Tongue (tissue), 2 donors: ENCODE results near the gene KRT75. TPM values are rescaled to one million over a fixed set of nuclear protein-coding genes. Genes with fewer than 3 reads are reported as not detected.

Experiments
- DNase-seq: peaks from one replicate; pipeline ENCODE4 v3.0.0-alpha.2; 2015
- total RNA-seq: library from RNA; depleted of rRNA; stranded (reverse); fragments of >200 nt; gene quantifications from one replicate; pipeline ENCODE4 v1.2.3, GENCODE V29; 2014

Gene KRT75
- total RNA-seq, 1 donor from 2014 or later = 0.21 TPM

DNA sequence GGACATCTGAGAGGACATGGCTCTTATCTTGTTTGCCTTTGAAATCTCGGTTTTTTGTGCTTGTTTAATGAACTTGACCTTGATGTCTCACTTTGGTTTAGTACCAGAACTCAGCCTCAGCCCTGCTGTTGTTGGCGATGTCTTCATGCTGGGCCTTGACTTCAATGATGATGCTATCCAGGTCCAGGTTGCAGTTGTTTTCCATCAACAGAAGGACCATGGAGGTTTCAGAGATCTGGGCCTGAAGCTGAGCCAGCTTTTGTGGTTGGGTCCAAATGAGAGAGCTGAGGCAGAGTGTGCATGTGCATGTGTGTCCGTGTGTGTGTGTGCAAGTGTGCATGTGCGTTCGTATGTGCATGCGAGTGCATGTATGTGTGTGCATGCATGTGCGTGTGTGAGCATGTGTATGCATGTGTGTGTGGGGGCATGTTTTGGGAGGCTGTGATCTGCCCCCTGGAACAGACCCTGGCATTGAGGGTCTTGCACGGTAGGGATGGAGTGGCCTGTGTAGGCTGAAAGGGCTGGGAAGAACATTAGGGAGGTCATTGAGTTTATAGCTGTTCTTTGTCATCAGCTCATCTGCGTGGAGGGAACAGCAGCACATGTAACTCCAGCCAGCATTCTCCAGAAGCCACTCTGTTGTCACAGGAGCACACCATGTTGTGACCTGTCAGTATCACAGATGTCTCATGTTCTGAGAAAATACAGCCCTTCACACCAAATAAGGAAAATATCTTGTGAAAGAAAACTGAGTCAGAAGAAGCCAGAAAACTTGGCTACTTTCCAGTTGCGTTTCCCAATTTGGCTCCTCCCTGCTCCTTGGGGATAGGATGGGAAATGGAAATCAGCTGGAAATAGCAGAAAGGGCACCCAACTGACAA, 18.1 kb downstream of the KRT75 start:
- DNase-seq = peak; percentile 72

DNA sequence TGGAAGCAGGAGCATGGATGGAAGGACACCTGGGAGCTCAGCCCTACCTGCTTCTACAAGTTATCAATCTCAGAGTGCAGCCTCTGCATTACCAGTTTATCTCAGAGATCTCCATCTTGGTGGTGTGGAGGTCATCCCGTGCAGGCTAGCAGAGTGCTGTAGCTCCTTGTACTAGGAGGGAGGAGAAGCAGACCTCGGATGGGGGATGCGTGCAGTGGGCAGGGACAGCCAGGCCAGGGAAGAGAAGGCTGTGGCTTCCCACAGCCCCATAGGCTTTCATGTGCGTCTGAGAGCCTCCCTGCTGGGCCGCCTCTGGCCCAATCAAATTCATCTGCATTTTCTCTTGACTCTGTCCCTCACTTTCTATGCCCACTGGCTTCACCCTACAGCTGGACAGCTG, 19.2 kb downstream of the KRT75 start:
- DNase-seq = no peak

DNA sequence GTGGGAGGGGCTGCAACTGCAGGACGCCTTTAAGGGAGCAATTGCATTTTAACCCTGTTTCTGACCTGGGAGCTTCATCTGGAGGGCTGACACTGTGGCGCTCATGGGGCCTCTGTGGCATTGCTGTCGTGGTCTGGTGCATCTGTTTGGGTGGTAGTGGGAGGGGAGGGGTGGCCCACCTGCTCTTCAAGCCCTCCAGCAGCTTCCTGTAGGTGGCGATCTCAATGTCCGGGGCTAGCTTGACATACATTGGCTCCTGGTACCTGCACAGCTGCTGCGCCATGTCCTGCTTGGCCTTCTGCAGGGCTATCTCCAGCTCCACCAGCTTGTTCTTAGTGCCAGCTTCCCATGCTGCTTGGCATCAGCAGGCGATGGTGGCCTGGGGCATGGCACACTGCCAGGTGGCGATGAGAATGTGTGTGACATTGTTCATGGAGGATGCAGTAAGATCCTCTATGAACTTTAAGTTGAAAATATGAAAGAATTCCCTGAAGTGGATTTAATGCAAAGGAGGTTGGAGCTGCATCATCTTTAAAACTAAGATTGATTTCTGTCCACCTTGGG, 20.3 kb downstream of the KRT75 start:
- no peak for DNase-seq

DNA sequence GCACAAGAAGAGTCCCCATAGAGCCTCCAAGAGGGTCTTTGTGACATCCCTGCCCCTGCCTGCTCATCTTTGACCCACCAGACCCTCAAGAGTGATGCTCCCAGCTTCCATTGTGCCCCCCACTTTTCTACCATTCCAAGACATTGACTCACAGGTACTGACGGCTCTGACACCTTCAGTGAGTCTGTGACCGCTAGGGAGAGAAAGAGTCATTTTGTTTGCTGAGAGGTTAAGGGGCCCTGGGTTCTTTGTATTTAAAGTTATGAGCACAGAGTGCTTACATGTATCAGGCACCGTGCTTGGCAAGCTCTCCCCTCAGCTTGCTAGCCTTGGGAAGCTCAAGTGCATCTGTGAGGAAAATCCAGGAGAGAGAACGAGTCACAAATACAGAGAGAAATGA, 21.0 kb downstream of the KRT75 start:
- DNase-seq = no peak

DNA sequence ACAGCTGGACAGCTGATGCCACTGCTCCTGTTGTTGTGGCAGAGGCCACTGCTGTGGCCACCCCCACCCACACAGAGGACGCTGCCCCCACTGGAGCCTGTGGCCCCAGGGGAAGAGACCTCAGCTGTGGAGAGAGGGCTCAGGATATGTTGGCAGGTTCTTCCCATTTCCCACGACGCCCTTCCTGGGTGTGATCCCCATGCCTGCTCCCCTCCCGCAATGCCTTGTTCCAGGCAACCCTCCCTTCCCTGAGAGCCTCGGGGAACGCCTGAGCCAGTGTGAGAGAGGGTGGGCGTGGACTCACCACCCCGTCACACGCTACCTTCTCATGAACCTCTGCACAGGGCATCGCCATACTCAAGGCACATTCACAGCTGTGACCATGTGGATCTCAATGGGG, 22.4 kb downstream of the KRT75 start:
- no peak for DNase-seq

DNA sequence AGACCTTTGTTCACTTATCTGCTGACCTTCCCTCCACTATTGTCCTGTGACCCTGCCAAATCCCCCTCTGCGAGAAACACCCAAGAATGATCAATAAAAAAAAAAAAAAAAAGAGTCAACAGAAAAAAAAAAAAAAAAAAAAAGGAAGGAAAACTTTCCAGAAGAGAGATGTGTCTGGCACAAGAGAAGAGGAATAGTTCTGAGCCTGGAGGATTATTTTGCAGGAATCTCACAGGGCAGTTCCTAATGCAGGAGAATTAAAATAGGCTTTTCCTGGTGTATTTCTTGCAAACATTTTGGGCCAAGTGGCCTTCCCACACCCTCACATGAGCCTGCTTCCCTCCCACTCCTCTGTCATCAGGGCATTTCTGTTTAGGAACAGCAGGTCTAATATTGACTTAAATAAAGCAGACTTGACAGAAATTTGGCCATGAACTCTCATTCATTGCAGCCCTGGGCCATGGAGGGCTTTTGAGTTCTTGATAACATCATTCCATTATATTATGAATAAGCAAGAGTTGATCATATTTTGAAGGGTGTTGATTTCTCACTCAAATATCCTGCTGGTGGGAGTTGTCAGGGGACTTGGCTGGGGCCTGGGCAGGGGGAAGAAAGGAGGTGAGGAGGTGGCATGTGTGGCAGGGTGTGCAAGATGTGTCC, 23.5 kb downstream of the KRT75 start:
- DNase-seq = peak; percentile 38

DNA sequence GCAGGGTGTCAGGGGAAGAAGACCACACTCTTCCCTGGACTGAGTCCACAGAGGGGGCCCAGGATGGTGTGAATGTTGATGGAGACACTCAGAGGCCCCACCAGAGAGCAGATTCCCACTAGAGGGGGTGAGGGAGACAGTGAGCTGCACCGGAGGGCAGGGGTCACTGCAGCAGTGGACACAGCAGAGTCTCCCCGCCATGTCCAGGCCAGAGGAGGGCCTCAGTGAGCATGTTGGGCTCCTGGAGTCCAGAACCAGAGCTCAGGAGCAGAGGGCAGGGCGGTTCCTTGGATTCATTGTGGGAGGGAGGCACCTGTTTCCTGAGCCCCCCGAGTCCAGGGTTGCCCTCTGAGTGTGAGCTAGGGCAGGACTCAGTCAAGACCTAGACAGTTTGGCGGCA, 26.3 kb downstream of the KRT75 start:
- DNase-seq = no peak

DNA sequence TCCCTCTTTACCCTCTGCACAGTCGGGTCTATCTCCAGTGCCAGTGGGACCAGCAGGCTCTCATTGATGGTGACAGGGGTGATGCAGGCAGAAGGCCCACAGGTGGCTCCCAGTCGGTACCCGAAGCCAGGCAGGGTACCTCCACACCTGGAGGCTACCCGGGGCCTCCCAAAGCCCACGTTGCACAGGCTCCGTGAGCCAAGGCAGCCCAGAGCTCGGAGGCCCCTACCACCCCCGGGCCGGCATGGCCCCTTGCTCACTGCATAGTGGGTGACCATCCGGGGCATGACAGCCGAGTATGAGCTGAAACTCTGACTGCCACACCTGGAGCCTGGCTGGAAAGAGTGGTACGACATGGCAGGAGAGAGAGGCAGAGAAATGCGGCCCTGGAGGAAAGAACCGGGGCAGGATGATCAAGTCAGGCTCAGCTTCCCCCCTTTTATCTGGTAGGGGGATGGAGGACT, 28.2 kb downstream of the KRT75 start, which contains the start of gene KRT82:
KRT82 (minus strand) TSS at position 414 of the 464 bp plus-strand sequence; CDS start at position 356, 58 bp downstream.
- DNase-seq = no peak

DNA sequence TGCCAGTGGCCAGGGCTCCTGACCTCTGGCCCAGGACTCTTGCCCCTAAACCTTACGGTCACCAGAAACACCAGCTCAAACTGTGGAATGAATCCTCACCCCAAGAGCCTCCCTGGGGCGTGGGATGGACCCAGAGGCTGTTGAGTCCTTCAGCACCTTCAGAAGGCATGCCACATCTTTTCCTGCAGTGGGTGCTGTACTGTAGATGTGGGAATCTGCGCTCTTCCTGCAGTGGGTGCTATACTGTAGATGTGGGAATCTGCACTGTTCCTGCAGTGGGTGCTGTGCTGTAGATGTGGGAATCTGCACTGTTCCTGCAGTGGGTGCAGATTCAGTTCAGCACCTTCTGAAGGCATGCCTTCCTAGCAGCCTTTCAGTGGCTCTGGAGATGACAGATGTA, 29.2 kb downstream of the KRT75 start:
- DNase-seq = no peak

DNA sequence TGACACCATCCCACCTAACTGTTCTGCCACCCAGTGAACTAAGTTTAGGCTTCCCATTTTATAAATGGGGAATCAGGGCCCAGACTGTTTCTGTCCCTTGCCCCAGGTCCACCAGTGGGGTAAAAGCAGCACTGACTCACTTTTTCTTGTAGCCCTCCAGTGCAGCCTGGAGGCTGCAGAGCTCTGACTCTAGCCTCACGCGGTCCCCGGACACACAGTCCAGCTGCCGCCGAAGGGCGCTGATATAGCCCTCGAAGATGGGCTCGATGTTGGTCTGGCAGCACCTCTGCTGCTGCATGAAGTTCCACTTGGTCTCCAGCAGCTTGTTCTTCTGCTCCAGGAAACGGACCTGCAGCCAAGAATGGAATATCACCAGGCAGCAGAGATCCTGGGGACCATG, 30.6 kb downstream of the KRT75 start:
- no peak for DNase-seq

DNA sequence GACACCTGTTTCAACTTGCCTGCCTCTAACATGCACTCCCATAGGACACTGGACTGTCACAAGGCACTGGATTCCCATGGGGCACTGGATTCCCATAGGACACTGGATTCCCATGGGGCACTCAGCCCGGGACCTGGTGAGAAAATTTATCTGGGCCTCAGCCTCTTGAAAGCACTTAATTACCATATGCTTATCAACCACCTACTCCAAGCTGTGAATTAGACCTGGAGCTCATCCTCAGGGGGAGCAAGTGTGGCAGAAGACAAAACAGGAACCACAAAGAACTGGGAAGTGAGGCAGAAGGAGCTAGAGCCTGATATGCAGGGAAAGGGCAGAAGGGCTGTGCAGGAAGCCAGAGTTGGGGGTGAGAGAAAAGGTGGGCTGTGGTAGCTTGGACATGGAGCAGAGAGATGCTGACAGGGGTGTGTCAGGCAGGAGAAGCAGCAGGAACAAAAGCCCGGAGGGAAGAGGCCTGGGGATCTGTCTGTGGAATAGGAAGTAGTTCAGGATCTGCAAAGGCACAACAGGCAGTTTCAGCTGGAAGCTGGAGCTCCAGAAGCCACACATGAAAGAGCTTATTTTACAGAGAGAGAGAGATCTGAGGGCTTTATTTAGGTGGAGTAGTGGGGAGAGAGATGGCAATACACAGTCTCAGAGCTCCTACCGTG, 31.2 kb downstream of the KRT75 start:
- no peak for DNase-seq

DNA sequence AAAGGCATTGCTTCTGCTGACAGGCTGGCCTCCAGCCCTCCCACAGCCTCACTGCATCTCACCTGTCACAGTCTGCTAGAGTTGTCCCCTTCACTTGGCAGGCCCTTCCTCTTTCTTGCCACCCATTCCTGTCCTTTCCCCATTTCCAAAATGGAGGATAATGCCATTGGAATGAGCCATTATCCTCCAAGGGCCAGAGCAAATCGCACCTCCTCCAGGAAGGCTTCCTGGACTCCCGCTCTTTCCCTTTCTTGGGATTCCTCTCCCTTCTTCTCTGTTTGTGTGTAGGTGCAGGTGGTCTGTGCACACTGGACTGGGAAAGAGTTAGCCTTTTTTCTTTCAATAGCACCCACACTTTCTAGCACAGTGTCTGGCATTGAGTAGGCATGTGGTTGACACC, 31.8 kb downstream of the KRT75 start:
- DNase-seq = no peak

DNA sequence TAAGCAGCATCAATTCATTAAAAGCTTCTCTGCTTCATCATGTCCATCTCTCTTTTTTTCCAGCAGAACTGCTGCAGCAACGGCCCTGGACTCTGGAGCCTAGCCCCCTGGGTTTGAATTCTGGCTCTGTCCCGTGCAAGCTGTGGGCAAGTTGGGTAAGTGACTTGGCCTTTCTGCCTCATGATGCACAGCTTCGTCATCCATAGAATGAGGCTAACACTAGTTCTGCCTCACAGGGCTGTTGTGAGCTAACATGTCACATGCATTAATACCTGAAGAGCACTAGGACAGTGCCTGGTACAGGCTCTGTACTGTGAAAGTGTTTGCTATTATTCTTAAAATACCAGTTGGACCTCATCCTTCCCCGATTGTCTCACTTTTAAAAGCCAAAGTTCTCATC, 32.2 kb downstream of the KRT75 start:
- DNase-seq = no peak

DNA sequence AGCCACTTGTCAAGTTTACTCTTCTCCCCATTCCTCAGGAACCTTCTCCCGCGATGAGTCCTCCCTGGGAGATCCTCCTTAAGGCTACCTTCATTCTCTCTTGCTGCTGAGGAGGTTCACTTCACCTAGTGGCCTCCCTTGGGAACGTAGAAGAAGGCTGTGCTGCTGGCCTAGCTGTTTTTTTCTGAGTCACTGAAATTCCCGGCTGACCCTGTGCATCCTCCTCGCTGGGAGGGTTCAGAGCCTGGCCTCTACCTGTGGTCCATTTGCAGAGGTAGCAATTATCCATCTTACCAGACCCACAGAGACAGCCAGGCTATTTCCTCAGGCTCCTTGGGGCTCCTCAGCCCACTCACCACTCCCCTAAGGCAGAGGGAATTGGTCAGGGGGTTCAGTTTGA, 32.6 kb downstream of the KRT75 start:
- DNase-seq = no peak

DNA sequence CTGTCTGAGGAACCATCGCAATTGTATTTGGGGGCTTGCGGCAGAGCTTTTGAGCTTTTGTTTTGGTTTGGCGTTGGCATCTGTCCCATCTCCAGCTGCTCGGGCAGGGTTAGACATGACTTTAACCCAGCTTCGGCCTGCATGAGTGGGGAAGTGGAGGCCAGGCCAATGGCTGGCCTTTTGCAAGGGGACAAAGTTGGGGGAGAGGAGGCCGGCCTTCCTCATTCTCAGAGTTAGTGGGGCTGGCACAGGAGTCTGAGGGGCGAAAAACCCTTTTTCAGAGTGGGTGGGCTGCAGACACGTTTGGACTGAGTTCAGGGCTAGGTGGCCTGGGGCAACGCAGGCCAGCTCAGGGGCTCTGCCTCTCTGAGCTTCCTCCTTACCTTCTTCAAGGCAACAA, 33.3 kb downstream of the KRT75 start:
- no peak for DNase-seq

DNA sequence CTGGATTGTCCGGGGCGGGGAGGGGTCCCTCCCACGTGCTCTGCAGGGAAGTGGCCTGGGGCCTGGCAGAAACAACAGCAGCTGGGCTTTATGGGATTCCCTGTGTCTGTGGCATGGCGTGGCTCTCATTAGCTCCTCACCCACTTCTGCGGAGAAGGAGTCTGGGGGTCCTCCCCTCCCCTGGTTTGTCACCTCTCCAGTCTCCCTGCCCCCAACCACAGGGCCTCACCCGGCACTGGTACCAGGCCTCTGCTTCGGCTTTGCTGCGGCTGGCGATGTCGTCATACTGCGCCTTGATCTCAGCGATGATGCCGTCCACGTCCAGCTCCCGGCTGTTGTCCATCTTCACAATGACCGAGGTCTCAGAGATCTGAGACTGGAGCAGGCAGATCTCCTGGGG, 34.4 kb downstream of the KRT75 start:
- DNase-seq = no peak

DNA sequence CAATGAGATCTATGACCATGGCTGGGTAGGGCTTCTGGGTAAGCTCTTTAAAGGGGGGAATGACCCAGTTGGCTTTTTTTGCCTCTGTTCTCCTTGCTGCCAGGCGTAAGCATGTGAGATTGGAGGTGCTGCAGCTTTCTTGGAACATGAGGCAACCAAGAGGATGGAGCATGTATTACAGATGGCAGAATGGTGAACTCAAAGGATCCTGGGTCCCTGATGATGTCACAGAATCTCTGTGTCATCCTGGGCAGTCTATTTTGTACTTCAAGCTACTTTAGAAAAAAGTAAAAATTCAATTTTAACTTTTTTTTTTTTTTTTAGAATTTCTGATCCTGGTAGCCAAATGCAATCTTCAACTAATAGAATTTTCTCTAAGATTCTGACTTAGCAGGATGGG, 36.0 kb downstream of the KRT75 start:
- no peak for DNase-seq

DNA sequence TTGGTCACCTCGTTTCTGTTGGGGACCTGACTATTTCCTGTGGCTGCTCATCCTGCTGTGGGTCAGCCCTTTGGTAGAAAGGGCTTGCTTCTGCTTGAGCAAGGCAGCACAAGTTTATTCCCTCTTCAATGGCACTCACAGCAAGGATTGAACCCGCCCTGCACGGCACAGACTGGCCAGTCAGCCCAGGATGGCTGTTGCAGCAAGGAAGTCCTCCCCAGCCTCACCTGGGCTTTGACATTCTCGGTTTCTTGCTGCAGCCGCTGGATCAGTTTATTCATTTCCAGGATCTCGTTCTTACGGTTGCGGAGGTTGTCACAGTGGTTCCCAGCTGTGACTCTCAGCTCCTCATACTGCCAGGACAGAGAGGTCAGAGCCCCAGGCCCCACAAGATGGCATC, 37.5 kb downstream of the KRT75 start:
- no peak for DNase-seq

DNA sequence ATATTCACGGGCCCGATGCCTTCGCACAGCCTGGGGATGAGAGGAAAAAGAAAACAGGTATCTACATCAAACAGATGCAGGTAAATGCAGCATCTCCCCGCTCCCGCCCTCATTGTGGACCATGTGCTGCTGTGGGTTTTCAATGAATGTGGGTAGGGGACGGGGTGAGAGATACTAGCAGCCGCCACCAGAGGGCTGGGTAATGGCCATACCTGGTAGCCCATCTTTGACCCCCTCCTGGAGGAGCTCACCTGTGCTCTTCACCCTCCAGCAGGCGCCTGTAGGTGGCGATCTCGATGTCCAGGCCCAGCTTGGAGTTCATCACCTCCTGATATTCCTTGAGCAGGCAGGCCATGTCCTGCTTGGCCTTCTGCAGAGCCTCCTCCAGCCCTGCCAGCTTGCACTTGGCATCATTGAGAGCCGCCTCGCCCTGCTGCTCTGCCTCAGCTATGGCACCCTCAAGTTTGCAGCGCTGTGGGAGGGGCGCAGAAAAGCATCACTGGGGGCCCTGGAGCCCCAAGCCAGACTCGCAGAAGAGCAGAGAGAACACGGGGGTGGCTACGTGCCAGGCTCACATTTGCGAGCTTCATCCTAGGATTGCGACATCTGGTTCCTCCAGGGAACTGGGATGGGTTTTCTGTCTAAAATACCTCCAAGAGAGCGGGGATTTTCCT, 38.3 kb downstream of the KRT75 start:
- DNase-seq = no peak

DNA sequence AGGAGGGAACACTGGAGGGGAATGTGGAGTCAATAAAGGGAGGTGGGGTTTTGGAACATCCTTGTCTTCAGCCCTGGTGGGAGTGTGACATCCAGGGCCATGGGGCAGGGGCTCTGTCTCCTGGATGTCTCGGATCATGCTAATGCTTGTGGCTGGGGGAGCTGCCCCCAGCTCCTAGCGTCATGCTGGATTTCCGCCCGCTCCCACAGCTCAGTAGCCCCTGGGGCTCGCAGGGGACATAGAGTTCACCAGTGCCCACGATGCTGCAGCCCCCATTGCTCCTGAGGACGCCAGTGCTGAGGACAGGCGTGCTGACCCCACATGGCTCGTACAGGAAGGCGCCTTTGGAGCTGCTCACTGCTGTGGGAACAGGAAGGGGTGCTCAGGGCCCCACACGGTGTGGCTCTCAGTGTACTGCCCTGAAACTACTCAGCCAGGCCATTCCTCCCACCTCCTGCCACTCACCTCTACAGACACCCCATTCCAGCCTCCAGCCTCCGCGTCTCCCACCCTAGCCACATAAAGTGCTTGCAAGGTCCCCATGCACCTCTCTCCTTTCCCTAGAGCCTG, 39.2 kb downstream of the KRT75 start:
- no peak for DNase-seq

DNA sequence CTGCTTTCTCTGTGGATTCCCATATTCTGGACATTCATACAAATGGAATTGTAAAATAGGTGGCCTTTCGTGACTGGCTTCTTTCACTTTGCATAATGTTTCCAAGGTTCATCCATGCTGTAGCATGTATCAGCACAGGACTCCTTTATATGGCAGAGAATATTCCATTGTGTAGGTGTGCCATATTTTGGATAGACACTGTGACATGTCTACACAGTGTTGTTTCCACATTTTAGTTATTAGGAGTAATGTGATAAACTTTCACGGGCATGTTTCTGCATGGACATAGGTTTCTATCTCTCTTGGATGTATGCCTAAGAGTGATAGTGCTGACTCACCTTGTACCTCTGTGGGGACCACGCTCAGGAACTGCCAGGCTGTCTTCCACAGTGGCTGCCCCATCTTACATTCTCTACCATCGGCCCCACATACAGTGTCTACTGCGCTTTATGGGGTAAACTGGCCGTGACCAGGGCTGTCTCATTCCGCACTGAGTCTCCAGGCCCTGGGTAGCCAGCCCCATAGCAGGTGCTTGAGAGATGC, 41.6 kb downstream of the KRT75 start:
- DNase-seq = no peak

DNA sequence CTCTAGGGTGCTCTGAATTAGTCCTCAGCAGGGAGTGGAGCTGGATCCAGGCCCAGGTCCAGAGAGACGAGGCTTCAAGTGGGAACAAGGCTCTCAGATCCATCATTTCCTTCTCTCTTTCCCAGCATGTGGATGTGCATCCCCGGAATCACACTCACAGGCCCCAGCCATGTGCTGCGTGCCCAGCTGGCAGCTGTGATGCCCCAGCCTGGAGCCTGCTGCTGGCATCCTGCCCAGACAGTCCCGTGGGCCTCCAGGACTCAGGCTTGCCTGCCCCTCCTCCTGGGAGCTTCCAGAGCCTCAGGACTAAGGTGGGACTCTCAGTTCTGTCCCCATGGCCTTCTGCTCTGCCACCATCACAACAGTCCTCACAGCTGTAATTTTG, 42.6 kb downstream of the KRT75 start:
- DNase-seq = peak; percentile 84
